Gastroesophageal sphincter (tissue), 4 donors: Measurements from ENCODE around the gene XRRA1. TPM values are rescaled to one million over a fixed set of nuclear protein-coding genes. Genes with fewer than 3 reads are reported as not detected.
"Not testable (repeated sequence)": the region's sequence is repeated elsewhere in the genome, so short reads cannot be mapped to it uniquely, and the experiment has no call there.

Experiments used
- ATAC-seq: fragments of 150-250 bp; one replicate; pipeline ENCODE4 v1.9.1; 2016; ENCODE audit warnings: mild to moderate bottlenecking, moderate library complexity
- H3K27ac ChIP-seq, 4 donors: fragments of 200-600 bp; sonication (generic) in 3 of 4; 1 replicate in 3 of 4; 2 replicates in 1 of 4; pipeline ENCODE4 v1.5.1; 2016 to 2019
- H3K27me3 ChIP-seq: fragments of 200-600 bp; sonication (generic); one replicate; pipeline ENCODE4 v1.5.1; 2019
- H3K36me3 ChIP-seq, 2 donors: fragments of 200-600 bp; sonication (generic); one replicate each; pipeline ENCODE4 v1.5.1; 2019; ENCODE audit warnings: control low read depth in 1 of 2
- H3K4me1 ChIP-seq, 3 donors: fragments of 200-600 bp; sonication (generic); 1 replicate in 2 of 3; 2 replicates in 1 of 3; pipeline ENCODE4 v1.5.1; 2016 to 2019; ENCODE audit warnings: control low read depth in 2 of 3
- H3K4me3 ChIP-seq, 2 donors: fragments of 200-600 bp; sonication (generic); one replicate each; pipeline ENCODE4 v1.5.1; 2019; ENCODE audit warnings: mild to moderate bottlenecking in 1 of 2, moderate library complexity in 1 of 2
- H3K9me3 ChIP-seq, 3 donors: fragments of 200-600 bp; sonication (generic); one replicate each; pipeline ENCODE4 v1.5.1; 2017 to 2019; ENCODE audit warnings: control low read depth in 2 of 3
- CTCF ChIP-seq, 4 experiments: fragments of 200-600 bp in 2 of 4; fragments of 450-650 bp in 2 of 4; sonication (generic) in 1 of 4; IDR thresholded peaks; one replicate each; pipeline ENCODE4 v1.5.1; 2017 to 2019; ENCODE audit warnings: antibody characterized with exemption in 4 of 4, mild to moderate bottlenecking in 2 of 4, moderate library complexity in 2 of 4
- EP300 ChIP-seq: sonication (generic); formaldehyde crosslinking; IDR thresholded peaks from one replicate; pipeline ENCODE4 v1.6.1; 2017; ENCODE audit warnings: antibody characterized with exemption, mild to moderate bottlenecking
- POLR2A ChIP-seq, 2 donors: fragments of 450-650 bp; IDR thresholded peaks; one replicate each; pipeline ENCODE4 v1.6.1; 2017; ENCODE audit warnings: antibody characterized with exemption in 2 of 2, mild to moderate bottlenecking in 2 of 2, moderate library complexity in 1 of 2
- POLR2AphosphoS5 ChIP-seq: sonication (generic); formaldehyde crosslinking; IDR thresholded peaks from one replicate; pipeline ENCODE4 v1.6.1; 2017; ENCODE audit warnings: antibody characterized with exemption
- WGBS, 2 donors: methylation state at CpG; one replicate each; pipeline ENCODE4 v1.1.5; 2018; ENCODE audit warnings: low coverage in 1 of 2; 5-methylcytosine and 5-hydroxymethylcytosine counted together
- total RNA-seq, 4 donors: library from RNA; depleted of rRNA; stranded (reverse); fragments of >200 nt; gene quantifications; one replicate each; pipeline ENCODE4 v1.1.0, GENCODE V29; 2016

The XRRA1 gene
- total RNA-seq, 4 donors from 2014 or later: 9.6 to 33.0 (median 12.6) TPM

- Histone ChIP-seq H3K9me3 (no peaks in the 10 kb centered on the region), H3K36me3 (peaks cover 0 to 95% of the 10 kb centered on the region in 2 donors), H3K27ac (no peak overlapping the region), H3K4me3 (no peak overlapping the region), H3K4me1 (no peaks in the 10 kb centered on the region), H3K27me3 (no peaks in the 10 kb centered on the region)
- no peak for TF ChIP-seq CTCF (IDR thresholded peaks at IDR 0.05)
- no peak for TF ChIP-seq EP300
- TF ChIP-seq POLR2A (IDR thresholded peaks at IDR 0.05): no peak
- no peak for TF ChIP-seq POLR2AphosphoS5
- ATAC-seq: no peak
- 75 to 92% methylated on average over 5 to 6 of the region's 6 CpGs for WGBS, 2 donors
Measured at GRCh38 chr11:74971424-74971823, 22.5 kb upstream of the XRRA1 start.

GRCh38 chr11:74970852-74971395 is 22.0 kb upstream of the XRRA1 start:
- no peak overlapping the region for H3K4me3 ChIP-seq
- TF ChIP-seq POLR2AphosphoS5: no peak
- no peak for TF ChIP-seq EP300
- TF ChIP-seq CTCF (IDR thresholded peaks at IDR 0.05): no peak
- no peak for TF ChIP-seq POLR2A (IDR thresholded peaks at IDR 0.05)
- H3K4me1 ChIP-seq: no peaks in the 10 kb centered on the region
- no peaks in the 10 kb centered on the region for H3K9me3 ChIP-seq
- peaks cover 0 to 90% of the 10 kb centered on the region in 2 donors for H3K36me3 ChIP-seq
- no peak overlapping the region for H3K27ac ChIP-seq
- ATAC-seq: no peak
- WGBS, 2 donors: 81 to 85% methylated on average over 1 of the region's 1 CpG
- no peaks in the 10 kb centered on the region for H3K27me3 ChIP-seq

DNA sequence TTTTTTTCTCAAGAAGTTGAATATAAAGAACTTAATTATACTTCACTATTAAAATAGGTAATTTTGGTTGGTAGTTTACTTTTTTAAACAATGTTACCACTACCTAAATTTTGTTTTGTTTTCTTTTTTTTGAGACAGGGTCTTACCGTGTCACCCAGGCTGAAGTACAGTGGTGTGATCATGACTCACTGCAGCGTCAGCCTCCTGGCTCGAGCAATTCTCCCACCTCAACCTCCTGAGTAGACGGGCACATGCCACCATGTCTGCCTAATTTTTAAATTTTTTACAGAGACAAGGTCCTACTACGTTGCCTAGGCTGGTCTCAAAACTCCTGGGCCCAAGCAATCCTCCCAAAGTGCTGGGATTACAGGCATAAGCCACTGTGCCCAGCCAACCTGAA is 17.8 kb upstream of the XRRA1 start:
- Histone ChIP-seq H3K27ac (no peak overlapping the region), H3K4me1 (peaks cover 4 to 23% (median 4%) of the 10 kb centered on the region in 3 donors), H3K27me3 (no peaks in the 10 kb centered on the region), H3K36me3 (peaks cover 0 to 52% of the 10 kb centered on the region in 2 donors), H3K9me3 (no peaks in the 10 kb centered on the region), H3K4me3 (no peak overlapping the region)
- no peak for TF ChIP-seq CTCF (IDR thresholded peaks at IDR 0.05)
- no peak for TF ChIP-seq POLR2AphosphoS5
- no peak for TF ChIP-seq POLR2A (IDR thresholded peaks at IDR 0.05)
- TF ChIP-seq EP300: no peak
- no peak for ATAC-seq
- WGBS, 2 donors: 81 to 86% methylated on average over 5 of the region's 5 CpGs

DNA sequence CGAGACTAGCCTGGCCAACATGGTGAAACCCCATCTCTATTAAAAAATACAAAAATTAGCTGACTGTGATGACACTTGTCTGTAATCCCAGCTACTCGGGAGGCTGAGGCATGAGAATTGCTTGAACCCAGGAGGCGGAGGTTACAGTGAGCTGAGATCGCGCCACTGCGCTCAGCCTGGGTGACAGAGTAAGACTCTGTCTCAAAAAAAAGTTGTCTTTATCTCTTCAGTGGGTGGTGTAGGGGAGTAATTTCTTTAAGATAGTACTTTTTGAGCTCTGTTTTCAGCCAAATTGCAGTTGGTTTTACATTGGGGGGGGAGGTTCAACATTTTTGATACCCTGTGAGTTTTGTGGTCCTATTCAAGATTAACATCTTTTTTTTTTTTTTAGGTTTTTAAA is 11.2 kb upstream of the XRRA1 start:
- ATAC-seq, H3K9me3 ChIP-seq, H3K36me3 ChIP-seq, H3K4me3 ChIP-seq, H3K27ac ChIP-seq, H3K27me3 ChIP-seq: not testable (repeated sequence)
- H3K4me1 ChIP-seq: peaks cover 4 to 80% (median 6%) of the 10 kb centered on the region in 3 donors
- 92 to 97% methylated on average over 5 to 6 of the region's 6 CpGs for WGBS, 2 donors

DNA sequence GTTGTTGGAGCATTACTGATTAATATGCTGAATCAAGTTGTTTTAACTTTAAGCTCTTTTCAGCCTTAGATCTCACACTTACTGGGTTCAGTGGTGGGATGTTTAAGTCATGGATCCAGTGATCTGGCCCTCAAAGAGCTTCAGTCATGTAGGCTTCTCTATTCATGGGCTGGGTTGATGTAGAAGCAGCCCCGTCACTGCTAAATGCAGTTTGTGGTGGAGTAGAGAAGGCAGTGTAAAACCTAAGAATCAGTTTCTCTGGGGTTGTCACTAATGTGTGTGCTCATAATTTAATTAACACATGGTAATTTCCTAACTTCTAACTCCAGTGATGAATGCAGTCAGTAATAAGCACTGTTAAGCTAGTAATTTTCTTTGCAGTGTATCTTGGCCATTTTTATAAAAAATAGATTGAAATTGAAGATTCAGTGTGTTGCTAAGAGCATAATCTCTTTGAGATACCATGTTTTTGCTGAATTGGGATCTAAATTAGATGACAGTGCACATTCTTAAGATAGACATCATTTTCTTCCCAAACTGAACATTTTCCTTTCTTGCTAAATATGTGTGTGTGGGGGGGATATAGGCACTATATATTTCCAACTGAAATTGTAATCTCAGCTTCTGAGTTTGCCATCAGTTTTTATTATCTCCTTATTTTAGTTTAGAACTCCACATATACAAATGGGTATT is 9.2 kb upstream of the XRRA1 start:
- Histone ChIP-seq H3K9me3 (no peaks in the 10 kb centered on the region), H3K27ac (no peak overlapping the region), H3K36me3 (peaks cover 0 to 7% of the 10 kb centered on the region in 2 donors), H3K4me3 (no peak overlapping the region), H3K4me1 (peaks cover 3 to 81% (median 5%) of the 10 kb centered on the region in 3 donors), H3K27me3 (no peaks in the 10 kb centered on the region)
- 83% methylated on average over 1 of the region's 1 CpG; no CpG with 5 or more reads in 1 of the 2 donors for WGBS, 2 donors
- ATAC-seq: no peak
- no peak for TF ChIP-seq POLR2AphosphoS5
- TF ChIP-seq CTCF (IDR thresholded peaks at IDR 0.05): no peak
- no peak for TF ChIP-seq POLR2A (IDR thresholded peaks at IDR 0.05)
- TF ChIP-seq EP300: no peak
